Lower lobe of right lung (tissue), 2 donors: ENCODE results near the gene TRPC3. TPM values are rescaled to one million over a fixed set of nuclear protein-coding genes. Genes with fewer than 3 reads are reported as not detected.

Experiments
- ATAC-seq, 2 donors: fragments of 200-7000 bp; cut with Tn5 transposase; one replicate each; pipeline ENCODE4 v1.9.1; 2020 to 2022; ENCODE audit warnings: mild to moderate bottlenecking in 2 of 2, moderate library complexity in 2 of 2
- DNase-seq: peaks from one replicate; pipeline ENCODE4 v3.0.0-alpha.2; 2020
- H3K27ac ChIP-seq: fragments of 200-600 bp; one replicate; pipeline ENCODE4 v1.8.0; 2022
- H3K27me3 ChIP-seq: fragments of 200-600 bp; one replicate; pipeline ENCODE4 v1.8.0; 2022; ENCODE audit warnings: low read depth
- H3K36me3 ChIP-seq: fragments of 200-600 bp; one replicate; pipeline ENCODE4 v1.8.0; 2022; ENCODE audit warnings: mild to moderate bottlenecking
- H3K4me1 ChIP-seq: fragments of 200-600 bp; one replicate; pipeline ENCODE4 v1.8.0; 2022
- H3K4me3 ChIP-seq: fragments of 200-600 bp; one replicate; pipeline ENCODE4 v1.8.0; 2022; ENCODE audit warnings: mild to moderate bottlenecking
- H3K9me3 ChIP-seq: fragments of 200-600 bp; one replicate; pipeline ENCODE4 v1.8.0; 2022
- intact Hi-C: fragments of 100-400 bp; cut with DNase I; formaldehyde crosslinking; loops from one replicate; pipeline ENCODE4 v1.11.0; 2022
- total RNA-seq: library from RNA; stranded (reverse); fragmentation: NEBNext Ultra II Directional; extraction: Animal tissue kit (Norgen Biotek cat#: 25700); gene quantifications from one replicate; pipeline ENCODE4 v1.2.1, GENCODE V29; 2021
- TF ChIP-seq, protein P1 (sequence below): fragments of 200-600 bp; IDR thresholded peaks from one replicate; pipeline ENCODE4 v1.8.0; 2022; ENCODE audit warnings: antibody characterized with exemption, mild to moderate bottlenecking
- donor health status: DM: no; HTN: yes; CAD: no; lungs with severe emphysema.

Gene TRPC3
- total RNA-seq, 1 donor from 2014 or later: 1.7 TPM

- DNase-seq: no peak
- TF ChIP-seq, protein P1, sequence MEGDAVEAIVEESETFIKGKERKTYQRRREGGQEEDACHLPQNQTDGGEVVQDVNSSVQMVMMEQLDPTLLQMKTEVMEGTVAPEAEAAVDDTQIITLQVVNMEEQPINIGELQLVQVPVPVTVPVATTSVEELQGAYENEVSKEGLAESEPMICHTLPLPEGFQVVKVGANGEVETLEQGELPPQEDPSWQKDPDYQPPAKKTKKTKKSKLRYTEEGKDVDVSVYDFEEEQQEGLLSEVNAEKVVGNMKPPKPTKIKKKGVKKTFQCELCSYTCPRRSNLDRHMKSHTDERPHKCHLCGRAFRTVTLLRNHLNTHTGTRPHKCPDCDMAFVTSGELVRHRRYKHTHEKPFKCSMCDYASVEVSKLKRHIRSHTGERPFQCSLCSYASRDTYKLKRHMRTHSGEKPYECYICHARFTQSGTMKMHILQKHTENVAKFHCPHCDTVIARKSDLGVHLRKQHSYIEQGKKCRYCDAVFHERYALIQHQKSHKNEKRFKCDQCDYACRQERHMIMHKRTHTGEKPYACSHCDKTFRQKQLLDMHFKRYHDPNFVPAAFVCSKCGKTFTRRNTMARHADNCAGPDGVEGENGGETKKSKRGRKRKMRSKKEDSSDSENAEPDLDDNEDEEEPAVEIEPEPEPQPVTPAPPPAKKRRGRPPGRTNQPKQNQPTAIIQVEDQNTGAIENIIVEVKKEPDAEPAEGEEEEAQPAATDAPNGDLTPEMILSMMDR: no peak
- H3K27me3 ChIP-seq: no peaks in the 10 kb centered on the region
- no peak overlapping the region for H3K4me3 ChIP-seq
- intact Hi-C loops: no loop called here
- H3K36me3 ChIP-seq: no peaks in the 10 kb centered on the region
- H3K27ac ChIP-seq: no peak overlapping the region
- H3K9me3 ChIP-seq: no peaks in the 10 kb centered on the region
- H3K4me1 ChIP-seq: no peaks in the 10 kb centered on the region
- ATAC-seq: no peak
These were observed 53.7 kb downstream of the TRPC3 start for GRCh38 chr4:121898150-121898549.

- no peaks in the 10 kb centered on the region for H3K27me3 ChIP-seq
- H3K4me1 ChIP-seq: no peaks in the 10 kb centered on the region
- no peaks in the 10 kb centered on the region for H3K9me3 ChIP-seq
- H3K4me3 ChIP-seq: no peak overlapping the region
- TF ChIP-seq, protein P1: no peak
- no peak for DNase-seq
- no peak overlapping the region for H3K27ac ChIP-seq
- intact Hi-C loops: no loop called here
- ATAC-seq: no peak
- no peaks in the 10 kb centered on the region for H3K36me3 ChIP-seq
These were observed 63.7 kb downstream of the TRPC3 start for GRCh38 chr4:121888134-121888533.

DNA sequence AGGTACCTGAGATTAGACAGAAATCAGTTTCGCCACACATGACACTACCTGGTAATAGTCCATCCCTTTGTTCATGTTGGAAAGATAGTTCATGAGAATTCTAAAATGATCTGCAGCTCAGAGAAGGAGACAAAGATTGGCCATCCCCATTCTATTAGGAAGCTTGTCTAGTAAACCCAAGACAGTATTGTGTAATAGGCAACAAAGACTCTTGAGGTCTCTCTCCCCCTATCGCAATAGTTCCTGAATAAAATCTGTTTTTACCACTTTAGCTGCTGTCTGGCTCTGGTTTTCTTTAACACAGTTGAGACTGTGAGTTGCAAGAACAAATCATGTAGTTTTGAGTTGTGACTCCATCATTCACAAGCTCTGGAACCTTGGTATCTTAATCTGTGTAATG, 66.7 kb downstream of the TRPC3 start:
- ATAC-seq: no peak
- Histone ChIP-seq H3K27ac (no peak overlapping the region), H3K4me1 (no peaks in the 10 kb centered on the region), H3K27me3 (no peaks in the 10 kb centered on the region), H3K9me3 (no peaks in the 10 kb centered on the region), H3K36me3 (no peaks in the 10 kb centered on the region), H3K4me3 (no peak overlapping the region)
- intact Hi-C loops: no loop called here
- TF ChIP-seq, protein P1: no peak
- no peak for DNase-seq

DNA sequence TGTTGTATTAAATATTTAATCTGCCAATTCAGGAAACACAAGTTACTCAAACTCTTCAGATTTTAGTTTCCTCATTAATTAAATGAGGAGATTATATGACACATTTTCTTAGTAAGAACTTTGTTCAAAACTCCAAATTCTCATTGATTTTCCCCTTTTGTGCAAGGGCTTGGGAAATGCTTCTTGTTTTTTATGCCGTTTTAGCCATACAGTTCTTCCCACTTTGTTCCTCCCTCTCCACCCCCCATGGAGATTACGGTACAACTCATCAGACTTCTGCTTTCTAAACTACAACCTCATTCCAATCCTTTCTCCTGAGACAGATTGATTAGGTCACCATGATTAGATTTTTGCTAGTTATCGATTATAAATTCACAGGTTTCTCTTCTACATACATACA, 70.7 kb downstream of the TRPC3 start:
- Histone ChIP-seq H3K9me3 (no peaks in the 10 kb centered on the region), H3K36me3 (no peaks in the 10 kb centered on the region), H3K27me3 (no peaks in the 10 kb centered on the region), H3K4me1 (no peaks in the 10 kb centered on the region), H3K4me3 (no peak overlapping the region), H3K27ac (no peak overlapping the region)
- DNase-seq (no peak), ATAC-seq (no peak)
- intact Hi-C loops: no loop called here
- TF ChIP-seq, protein P1: no peak

DNA sequence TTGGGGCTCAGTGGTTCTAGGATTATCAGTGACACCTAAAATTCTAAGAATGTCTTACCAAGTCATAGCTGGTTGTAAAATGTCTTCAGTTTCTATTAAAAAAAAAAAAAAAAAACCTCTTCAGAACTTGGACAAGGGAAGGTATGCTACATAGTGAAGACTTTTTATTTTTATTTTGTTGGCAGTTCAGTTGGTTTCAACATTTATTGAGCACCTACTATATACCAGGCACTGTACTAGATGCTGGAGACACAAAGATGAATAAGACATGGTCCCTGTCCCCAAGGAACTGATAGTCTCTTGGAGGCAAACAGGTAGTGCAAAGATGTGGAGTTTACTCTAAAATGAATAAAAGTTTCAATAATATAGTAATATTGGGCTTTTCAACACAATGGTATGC, 72.7 kb downstream of the TRPC3 start:
- no peak overlapping the region for H3K4me3 ChIP-seq
- ATAC-seq: no peak
- intact Hi-C loops: no loop called here

More for the DNA sequence above, 72.7 kb downstream of the TRPC3 start:
- H3K36me3 ChIP-seq: no peaks in the 10 kb centered on the region
- H3K4me1 ChIP-seq: no peaks in the 10 kb centered on the region
- no peak for DNase-seq
- TF ChIP-seq, protein P1: no peak
- no peaks in the 10 kb centered on the region for H3K9me3 ChIP-seq
- H3K27ac ChIP-seq: no peak overlapping the region
- no peaks in the 10 kb centered on the region for H3K27me3 ChIP-seq
